NCI-H1694 treated with DMSO at 0.1 percent for 48 hours (cell line): ENCODE results near the gene TMEM185B.
A peak's percentile ranks its signal among the peaks of the same experiment; 100 is the strongest.
"Not testable (repeated sequence)": the region's sequence is repeated elsewhere in the genome, so short reads cannot be mapped to it uniquely, and the experiment has no call there.

Source experiments
- DNase-seq: peaks from one replicate; lab custom pipeline; 2025; lab: John Stamatoyannopoulos, UW

The TMEM185B gene

DNA sequence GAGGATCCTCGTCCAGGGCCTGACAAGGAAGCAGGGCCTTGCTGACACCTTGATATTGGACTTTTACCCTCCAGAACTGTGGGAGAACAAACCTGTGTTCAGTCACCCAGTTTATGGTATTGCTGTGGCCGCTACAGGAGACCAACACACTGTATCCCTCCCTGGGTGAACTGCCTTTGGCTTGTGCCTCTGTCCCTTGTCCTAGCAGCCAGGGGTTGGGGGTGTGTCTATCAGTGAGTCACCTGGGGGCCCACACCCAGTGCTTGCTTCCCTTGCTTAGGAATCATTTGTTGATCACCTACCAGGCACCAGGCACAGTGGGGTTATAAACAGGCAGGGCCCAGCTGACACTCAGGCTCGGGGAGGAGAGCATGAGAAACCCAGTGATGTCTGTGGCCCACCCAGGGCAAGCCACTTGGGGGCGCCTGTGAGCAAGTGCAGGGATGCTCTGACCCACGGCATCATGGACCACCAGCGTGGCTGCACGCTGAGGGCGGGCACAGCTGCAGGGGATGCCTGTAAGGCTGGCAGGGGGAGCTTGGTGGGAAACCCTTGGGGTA lies 17.1 kb downstream of the TMEM185B start:
- no peak for DNase-seq

DNA sequence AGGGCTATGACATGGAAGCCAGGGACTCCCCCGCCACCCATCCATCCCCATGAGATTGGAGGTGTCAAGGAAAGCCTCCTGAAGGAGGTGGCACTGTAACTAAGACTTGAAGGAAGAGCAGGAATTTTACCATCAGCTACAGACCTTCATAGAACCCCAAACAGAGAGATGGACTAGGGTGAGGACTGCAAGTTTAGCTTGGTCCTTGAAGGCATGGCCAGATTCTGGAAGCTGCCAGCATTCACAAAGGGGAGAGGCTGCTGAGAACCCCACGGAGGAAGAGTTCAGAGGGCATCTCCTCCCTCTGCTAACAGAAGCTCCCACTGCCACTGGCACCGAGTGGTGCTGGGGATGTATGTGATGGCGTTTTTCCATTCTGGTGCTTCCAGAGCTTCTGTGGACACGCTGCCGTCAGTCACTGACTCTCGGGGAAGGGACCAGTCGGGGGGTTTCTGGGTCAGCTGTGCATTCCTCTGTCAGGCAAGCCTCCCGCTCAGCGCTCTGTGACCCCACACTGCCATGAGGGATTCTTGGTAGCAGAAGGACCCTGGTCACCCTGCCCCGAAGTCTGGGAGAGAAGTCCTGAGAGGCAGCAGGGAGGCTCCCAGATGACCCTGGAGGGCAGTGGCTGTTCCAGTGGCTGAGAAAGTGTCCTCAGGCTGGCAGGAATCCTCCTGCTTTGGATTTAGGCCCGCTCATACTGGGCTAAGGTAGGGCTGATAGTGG lies 18.1 kb downstream of the TMEM185B start:
- DNase-seq: no peak

DNA sequence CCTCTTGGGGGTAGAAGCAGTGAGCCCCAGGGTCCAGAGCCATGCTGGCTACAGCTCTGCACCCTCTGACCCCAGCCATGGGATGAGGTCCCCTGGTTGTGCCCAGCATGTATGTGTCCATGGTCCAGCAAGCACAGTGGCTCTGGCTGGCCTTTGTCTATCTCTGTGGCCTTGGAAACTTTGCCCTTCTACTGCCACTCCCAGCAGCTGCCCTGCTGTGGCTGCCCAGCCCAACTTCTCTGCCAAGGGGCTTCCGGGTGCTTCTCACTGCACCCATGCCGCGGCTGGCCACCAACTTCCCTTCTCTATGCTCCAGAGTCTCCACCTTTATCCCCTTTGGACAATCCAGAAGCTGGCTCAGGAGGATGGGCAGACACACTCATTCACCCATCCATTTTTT lies 18.8 kb downstream of the TMEM185B start:
- no peak for DNase-seq

DNA sequence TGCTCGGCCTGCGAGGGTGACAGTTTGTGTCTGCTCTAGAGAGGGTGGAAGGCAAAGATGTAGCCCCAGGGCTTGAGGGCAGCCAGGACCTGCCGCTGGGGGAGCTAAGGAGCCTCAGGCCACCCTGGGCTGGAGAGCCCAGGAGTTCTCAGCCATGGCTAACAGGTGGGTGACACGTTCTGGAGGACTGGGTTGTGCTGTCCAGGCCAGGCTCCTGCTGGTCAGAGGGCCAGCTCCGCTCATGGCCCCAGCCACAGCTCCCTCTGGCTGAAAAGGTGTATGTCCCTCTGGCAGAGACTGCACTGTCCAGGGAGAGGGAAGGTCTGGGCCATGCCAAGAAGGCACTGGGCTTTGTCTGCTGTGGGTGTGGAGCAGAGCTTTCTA lies 19.2 kb downstream of the TMEM185B start:
- DNase-seq: no peak

DNA sequence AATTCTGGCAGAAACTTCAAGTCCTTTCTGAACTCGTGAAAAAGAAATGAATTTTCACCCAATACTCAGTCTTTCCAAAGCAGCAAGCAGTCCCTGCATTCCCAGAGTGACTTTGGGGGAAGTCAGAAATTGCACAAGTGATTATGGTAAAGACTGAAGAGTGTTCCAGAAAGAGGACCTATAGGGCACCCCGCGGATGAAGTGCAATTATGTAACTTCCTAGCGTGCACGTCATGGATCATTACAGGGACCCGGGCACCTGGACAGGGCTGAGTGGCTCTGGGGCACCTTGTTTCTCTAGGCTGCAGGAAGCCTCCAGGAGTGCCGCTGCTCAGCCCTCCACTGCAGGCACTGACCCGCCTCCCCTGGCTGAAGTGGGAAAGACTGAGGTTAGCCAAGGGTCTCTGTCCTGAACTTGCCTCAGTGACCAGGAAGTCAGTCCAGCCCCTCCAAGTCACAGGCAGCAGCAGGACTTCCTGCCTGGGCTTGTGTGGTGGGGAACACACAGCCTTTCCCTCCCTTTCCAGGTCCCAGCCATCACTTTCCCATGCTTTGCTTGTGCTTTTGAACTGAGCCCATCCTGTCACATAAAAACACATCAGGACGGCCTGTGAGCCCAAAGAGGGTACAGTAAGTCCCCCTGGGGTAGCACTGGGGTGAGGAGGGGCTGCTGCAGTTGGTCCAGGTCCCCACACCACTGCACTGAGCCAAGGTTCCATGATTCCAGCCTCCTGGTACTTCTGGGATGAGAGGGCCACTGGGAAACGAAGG lies 19.8 kb downstream of the TMEM185B start:
- no peak for DNase-seq

DNA sequence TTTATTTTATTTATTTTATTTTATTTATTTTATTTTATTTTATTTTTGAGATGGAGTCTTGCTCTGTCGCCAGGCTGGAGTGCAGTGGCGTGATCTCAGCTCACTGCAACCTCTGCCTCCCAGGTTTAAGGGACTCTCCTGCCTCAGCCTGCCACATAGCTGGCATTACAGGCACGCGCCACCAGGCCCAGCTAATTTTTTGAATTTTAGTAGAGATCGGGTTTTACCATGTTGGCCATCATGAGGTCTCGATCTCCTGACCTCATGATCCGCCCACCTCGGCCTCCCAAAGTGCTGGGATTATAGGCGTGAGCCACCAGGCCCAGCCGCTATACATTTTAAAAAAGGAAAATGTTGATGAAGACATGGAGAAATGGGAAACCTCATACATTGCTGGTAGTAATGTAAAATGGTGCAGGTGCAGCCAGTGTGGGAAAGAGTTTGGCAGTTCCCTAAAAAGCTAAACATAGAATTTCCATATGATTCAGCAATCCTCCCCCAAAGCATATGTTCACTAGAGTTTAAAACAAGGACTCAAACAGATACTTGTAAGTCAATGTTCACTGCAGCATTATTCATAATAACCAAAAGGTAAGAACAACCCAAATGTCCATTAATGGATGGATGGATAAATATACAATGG lies 23.3 kb downstream of the TMEM185B start:
- not testable (repeated sequence) for DNase-seq

DNA sequence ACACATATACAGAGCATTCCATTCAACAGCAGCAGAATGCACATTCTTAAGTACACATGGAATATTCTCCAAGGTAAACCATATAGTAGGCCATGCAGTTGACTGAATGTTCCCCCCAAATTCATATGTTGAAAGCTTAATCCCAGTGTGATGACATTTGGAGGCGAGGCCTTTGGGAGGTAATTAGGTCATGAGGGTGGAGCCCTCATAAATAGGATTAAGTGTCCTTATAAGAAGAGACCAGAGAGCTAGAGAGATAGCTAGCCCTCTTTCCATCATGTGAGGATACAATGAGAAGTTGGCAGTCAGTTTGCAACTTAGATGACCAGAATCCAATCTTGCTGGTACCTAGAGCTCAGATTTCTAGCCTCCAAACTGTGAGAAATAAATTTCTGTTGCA lies 27.6 kb downstream of the TMEM185B start:
- DNase-seq: no peak

DNA sequence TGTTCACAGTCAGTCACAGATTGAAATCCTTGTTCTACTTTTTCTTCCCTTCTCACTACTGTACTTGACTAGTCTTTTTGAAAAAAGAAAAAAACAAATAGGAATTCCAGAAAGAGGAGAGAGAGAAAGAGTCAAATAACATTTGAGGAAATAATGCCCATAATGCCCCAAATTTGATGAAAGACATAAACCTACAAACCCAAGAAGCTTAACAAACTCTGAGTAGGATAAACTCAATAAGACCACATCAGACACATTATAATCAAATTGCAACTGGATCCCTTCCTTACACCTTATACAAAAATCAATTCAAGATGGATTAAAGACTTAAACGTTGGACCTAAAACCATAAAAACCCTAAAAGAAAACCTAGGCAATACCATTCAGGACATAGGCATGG lies 30.9 kb downstream of the TMEM185B start:
- DNase-seq: no peak

DNA sequence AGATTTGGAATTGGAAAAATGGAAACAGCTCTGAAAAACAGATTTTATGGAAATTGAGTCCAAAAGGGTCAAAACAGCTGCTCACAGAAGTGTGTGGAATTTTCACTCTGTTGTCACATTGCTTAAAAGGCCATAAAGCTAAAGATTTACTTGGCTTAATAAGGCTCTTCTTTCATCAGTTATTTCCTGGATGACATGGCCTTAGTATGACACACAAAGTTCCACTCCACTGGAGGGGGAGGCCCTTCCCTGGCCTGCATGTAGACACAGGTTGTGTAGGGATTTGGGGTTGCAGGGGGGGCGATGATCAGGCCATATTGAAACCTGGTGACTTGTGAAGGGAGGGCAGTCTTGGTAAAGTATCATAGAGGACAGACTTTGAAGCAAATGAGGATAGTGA lies 34.0 kb downstream of the TMEM185B start:
- no peak for DNase-seq

DNA sequence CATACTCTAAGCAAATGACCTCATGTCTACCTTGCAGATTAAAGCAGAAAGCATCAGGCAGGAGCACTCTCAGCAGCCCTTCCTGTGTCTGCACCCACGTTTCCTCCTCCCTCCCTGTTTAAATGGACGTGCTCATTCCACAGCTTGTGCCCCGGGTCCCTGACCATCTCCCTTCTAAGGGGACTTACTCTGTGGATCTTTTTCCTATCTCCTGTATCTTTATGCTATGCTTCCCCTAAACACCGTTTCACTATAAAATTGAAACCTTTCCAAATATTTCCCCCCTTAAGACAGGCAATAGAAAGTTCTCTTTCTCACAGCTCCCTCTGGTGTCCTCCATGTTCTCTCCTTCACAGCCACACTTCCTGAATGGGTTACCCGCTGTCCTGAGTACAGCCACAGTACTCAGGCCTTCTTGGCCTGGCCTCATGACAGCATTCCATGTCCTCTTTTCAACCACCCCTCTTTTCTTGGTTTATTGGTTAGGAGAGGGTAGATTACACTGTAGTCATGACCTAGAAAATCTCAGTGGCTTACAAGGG lies 41.1 kb downstream of the TMEM185B start:
- no peak for DNase-seq

DNA sequence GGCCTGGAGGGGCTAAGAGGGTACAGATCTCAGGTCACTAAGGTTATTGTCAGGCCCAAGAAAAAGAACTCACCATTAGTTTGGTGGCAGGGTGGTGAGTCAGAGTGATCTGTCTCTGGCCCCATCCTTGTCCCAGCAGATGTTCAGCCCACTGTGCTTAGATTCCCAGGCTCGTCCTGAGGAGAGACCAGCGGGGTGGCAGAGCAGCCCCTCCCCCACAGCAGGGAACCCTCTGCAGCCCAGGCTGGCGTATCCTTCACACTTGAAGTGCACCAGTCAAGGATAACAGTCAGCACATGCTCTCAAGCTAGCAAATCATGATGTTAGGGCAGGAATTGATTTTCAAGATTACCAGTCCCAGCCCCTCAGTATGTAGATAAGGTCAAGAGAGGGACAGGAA lies 43.1 kb downstream of the TMEM185B start:
- no peak for DNase-seq

DNA sequence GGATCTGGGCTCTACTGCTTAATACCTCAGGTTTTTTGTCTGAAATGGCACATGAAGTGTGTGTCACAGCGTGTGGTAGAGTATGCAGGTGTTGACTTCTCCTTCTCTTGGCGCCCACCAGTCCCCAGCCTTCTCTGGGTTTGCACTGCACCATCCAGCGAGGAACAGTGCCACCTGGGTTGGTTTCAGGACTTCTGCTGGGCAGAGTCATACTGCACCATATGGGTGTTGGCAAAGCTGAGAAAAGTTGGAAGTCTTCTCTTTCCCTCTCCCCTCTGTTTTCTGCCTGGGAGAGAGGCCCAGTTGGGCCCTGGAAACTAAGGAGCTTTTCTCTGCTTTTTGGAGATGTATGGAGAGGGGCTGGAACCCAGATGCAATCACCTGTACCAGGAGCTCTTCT lies 43.8 kb downstream of the TMEM185B start:
- DNase-seq: no peak

DNA sequence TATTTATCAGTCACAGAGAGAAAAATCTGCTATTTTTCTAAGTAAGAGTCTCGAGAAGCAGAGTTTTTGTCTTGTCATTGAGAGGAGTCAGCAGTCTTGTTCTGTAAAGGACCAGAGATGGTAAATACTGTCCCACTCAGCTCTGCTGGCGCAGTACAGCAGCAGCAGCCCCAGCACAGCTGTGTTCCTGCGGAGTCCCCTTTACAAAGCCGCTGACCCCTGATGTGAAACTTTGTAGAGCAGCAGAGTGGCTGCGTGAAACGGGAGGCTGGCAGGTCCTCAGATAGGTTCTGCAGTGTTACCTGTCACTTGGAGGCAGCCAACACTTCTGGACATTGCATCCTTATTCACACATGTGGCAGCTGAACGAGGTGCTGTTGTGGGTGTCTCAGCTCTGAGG lies 45.2 kb downstream of the TMEM185B start:
- no peak for DNase-seq

DNA sequence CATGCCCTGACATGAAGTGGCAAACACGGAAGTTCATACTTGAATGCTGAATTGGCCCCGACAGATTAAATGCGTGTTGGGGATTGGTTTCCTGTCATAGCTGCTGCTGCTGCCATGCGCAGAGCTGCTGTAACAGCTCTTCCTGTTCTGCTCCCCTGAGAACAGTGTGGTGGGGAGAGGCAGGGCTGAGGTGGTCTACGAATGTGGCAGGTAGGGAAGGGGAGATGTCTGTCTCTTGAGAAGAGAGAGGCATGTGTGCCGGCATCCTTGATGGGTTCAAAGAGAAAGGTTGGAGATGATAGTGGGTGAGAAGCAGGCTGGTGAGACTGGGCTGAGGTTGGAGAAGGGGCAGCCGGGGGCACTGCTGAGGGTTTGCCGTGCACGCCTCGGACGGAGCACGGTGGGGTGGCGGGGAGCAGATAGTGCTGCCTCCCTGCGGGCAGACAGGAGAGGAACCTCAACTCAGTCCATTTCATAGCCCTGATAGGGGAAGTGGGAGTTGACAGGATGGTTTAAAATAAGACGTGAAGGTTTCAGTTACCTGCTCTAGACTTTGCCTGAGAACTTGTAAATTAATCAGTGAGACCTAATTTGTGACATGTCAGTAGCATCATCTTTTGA lies 46.1 kb downstream of the TMEM185B start:
- DNase-seq: no peak

DNA sequence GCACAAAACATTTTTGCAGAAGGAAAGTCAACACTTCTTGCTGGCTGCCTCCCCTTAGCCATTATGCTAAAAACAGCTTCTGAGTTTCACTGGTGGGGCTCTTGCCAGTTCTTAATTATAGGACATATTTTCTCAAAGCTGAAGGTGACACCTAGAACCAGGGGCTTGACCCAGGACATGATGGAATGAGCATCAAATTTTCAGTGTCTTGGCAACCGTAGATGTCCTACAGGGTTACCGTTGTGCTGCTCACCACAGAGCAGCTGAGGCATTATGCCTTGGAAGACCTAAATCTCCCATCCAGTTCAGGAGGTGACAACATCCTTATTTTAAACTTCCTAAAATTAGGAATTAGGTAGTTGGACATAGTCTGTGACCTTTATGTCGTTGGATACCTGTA lies 46.7 kb downstream of the TMEM185B start:
- DNase-seq: no peak

DNA sequence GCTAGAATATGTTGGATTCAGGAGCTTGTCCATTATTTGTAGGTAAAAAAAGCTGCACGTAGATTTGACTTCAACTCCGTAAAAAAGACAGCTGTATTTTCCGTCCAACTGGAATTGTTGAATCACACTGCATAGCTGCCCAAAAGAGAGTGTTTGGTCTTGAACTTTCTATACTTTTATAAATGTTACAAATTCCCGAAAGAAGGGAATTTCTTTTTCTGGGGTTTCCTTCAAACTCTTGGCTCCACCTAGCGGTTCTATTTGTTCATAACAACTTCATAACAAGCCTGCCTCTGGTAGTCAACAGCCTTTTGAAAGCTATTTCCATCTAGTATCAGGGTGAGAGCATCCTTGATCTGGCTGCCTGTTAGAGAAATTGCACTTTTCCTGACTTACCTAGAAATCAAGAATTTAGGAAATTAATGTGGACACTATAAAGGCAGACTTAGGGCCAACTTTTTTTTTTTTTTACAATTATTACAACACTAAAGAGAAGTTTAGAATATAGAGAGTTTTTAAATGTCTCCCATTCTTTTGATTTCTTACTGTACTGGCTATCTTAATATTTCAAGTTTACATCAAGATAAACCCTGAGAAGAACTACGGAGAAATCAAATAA lies 48.1 kb downstream of the TMEM185B start:
- DNase-seq: peak; percentile 64
